MCF 10A (cell line): Measurements from ENCODE around the gene NCOA7. TPM values are rescaled to one million over a fixed set of nuclear protein-coding genes. Genes with fewer than 3 reads are reported as not detected.
"Not testable (repeated sequence)": the region's sequence is repeated elsewhere in the genome, so short reads cannot be mapped to it uniquely, and the experiment has no call there.

Source experiments
- BruUV-seq: library from RNA; stranded (reverse); fragments of 400-500 nt; replicated peaks from 2 replicates; lab custom pipeline; 2021; lab: Mats Ljungman, UMichigan
- CTCF ChIA-PET: fragments of 300-600 bp; sonication (Branson Sonifier 250); formaldehyde crosslinking; extraction: SDS; loops from one replicate; lab custom pipeline; 2021; ENCODE audit warnings: antibody characterized with exemption, inconsistent platforms; lab: Yijun Ruan, JAX
- POLR2A ChIA-PET: fragments of 300-600, 350-650 bp; sonication (Branson Sonifier 250); formaldehyde crosslinking; extraction: SDS; loops from one replicate; lab custom pipeline; 2020; ENCODE audit warnings: antibody characterized with exemption, inconsistent platforms; lab: Yijun Ruan, JAX
- DNase-seq: peaks from one replicate; pipeline ENCODE4 v3.0.0-alpha.2; 2018; ENCODE audit not compliant: unreplicated experiment
- H3K27ac Mint-ChIP-seq: one replicate; pipeline ENCODE4 v1.8.0; 2022; ENCODE audit warnings: mild to moderate bottlenecking, low read depth, mixed read lengths; ENCODE audit not compliant: unreplicated experiment
- H3K27me3 Mint-ChIP-seq: one replicate; pipeline ENCODE4 v1.8.0; 2022; ENCODE audit warnings: mixed read lengths; ENCODE audit not compliant: insufficient read depth, unreplicated experiment
- H3K36me3 Mint-ChIP-seq: one replicate; pipeline ENCODE4 v1.8.0; 2022; ENCODE audit warnings: mild to moderate bottlenecking, moderate library complexity, mixed read lengths; ENCODE audit not compliant: insufficient read depth, unreplicated experiment
- H3K4me1 Mint-ChIP-seq: one replicate; pipeline ENCODE4 v1.8.0; 2022; ENCODE audit warnings: mixed read lengths; ENCODE audit not compliant: insufficient read depth, unreplicated experiment
- H3K4me3 Mint-ChIP-seq: one replicate; pipeline ENCODE4 v1.8.0; 2022; ENCODE audit warnings: mild to moderate bottlenecking, moderate library complexity, mixed read lengths; ENCODE audit not compliant: unreplicated experiment
- H3K9me3 Mint-ChIP-seq: one replicate; pipeline ENCODE4 v1.8.0; 2022; ENCODE audit warnings: mixed read lengths; ENCODE audit not compliant: unreplicated experiment
- CTCF ChIP-seq: fragments of 200-600 bp; IDR thresholded peaks from one replicate; pipeline ENCODE4 v1.8.0; 2022; ENCODE audit warnings: antibody characterized with exemption, mild to moderate bottlenecking; ENCODE audit not compliant: unreplicated experiment
- intact Hi-C: fragments of 100-400 bp; cut with micrococcal nuclease; formaldehyde crosslinking; loops from 2 replicates; pipeline ENCODE4 v1.14.1; 2022
- total RNA-seq: library from RNA; stranded (reverse); gene quantifications from 2 replicates; pipeline ENCODE4 v1.2.3, GENCODE V29; 2022

Gene NCOA7
- total RNA-seq, 1 experiment from 2014 or later, result 52.3 TPM

GRCh38 chr6:125963817-125964216 is 173.1 kb downstream of the NCOA7 start:
- BruUV-seq, result no TSS peak
- peaks cover 28% of the 10 kb centered on the region for H3K36me3 Mint-ChIP-seq
- no peak for DNase-seq
- intact Hi-C loops, result no loop called here
- no peak overlapping the region for H3K4me3 Mint-ChIP-seq
- CTCF ChIA-PET, result interaction anchor here (0.9 to 3.2 kb wide), 5 partner anchors 10 to 655 kb away, joined by 3 to 30 read pairs (median 4); no protein-coding TSS in a partner anchor
- POLR2A ChIA-PET, result interaction anchor here (1.0 to 1.1 kb wide), 3 partner anchors 22 to 170 kb away, joined by 3 to 5 read pairs (median 5); partner anchors contain the start of gene TRMT11
- no peaks in the 10 kb centered on the region for H3K27me3 Mint-ChIP-seq
- no peaks in the 10 kb centered on the region for H3K9me3 Mint-ChIP-seq
- TF ChIP-seq CTCF, result no peak
- no peaks in the 10 kb centered on the region for H3K4me1 Mint-ChIP-seq
- H3K27ac Mint-ChIP-seq, result no peak overlapping the region

- CTCF ChIA-PET, result interaction anchor here (1.2 kb wide), 1 partner anchor 14 kb away, joined by 6 read pairs; no protein-coding TSS in a partner anchor
- peaks cover 30% of the 10 kb centered on the region for H3K36me3 Mint-ChIP-seq
Observed at GRCh38 chr6:125966569-125966968, 175.8 kb downstream of the NCOA7 start.

GRCh38 chr6:125968493-125968892 is 177.7 kb downstream of the NCOA7 start:
- ChIA-PET CTCF (interaction anchor here (1.0 to 4.9 kb wide), 3 partner anchors 11 to 655 kb away, joined by 3 to 34 read pairs (median 3); partner anchors contain the start of gene HINT3), POLR2A (interaction anchor here (0.6 to 1.6 kb wide), 2 partner anchors 11 to 18 kb away, joined by 3 read pairs; partner anchors contain the start of gene TRMT11)
- H3K4me3 Mint-ChIP-seq, result no peak overlapping the region
- no TSS peak for BruUV-seq
- no peak for TF ChIP-seq CTCF
- no peaks in the 10 kb centered on the region for H3K27me3 Mint-ChIP-seq
- no peaks in the 10 kb centered on the region for H3K9me3 Mint-ChIP-seq
- intact Hi-C loops, result no loop called here
- peaks cover 26% of the 10 kb centered on the region for H3K36me3 Mint-ChIP-seq
- H3K4me1 Mint-ChIP-seq, result no peaks in the 10 kb centered on the region
- no peak for DNase-seq
- H3K27ac Mint-ChIP-seq, result no peak overlapping the region

More at GRCh38 chr6:125966569-125966968, 175.8 kb downstream of the NCOA7 start:
- no peak overlapping the region for H3K27ac Mint-ChIP-seq
- no peaks in the 10 kb centered on the region for H3K9me3 Mint-ChIP-seq
- no TSS peak for BruUV-seq
- no peaks in the 10 kb centered on the region for H3K4me1 Mint-ChIP-seq
- no peak overlapping the region for H3K4me3 Mint-ChIP-seq
- TF ChIP-seq CTCF, result no peak
- intact Hi-C loops, result no loop called here
- no peaks in the 10 kb centered on the region for H3K27me3 Mint-ChIP-seq
- POLR2A ChIA-PET, result no interaction called here
- DNase-seq, result no peak

GRCh38 chr6:125970760-125971159 is 180.0 kb downstream of the NCOA7 start:
- ChIA-PET POLR2A (interaction anchor here (1.3 to 2.0 kb wide), 5 partner anchors 10 to 190 kb away, joined by 4 to 13 read pairs (median 6); partner anchors contain the start of genes NCOA7 and TRMT11), CTCF (interaction anchor here (0.5 to 4.9 kb wide), 16 partner anchors 14 to 661 kb away, joined by 3 to 34 read pairs (median 4); partner anchors contain the start of gene HINT3)
- Mint-ChIP-seq H3K27ac (no peak overlapping the region), H3K36me3 (peaks cover 31% of the 10 kb centered on the region), H3K27me3 (no peaks in the 10 kb centered on the region), H3K9me3 (no peaks in the 10 kb centered on the region), H3K4me3 (no peak overlapping the region), H3K4me1 (peaks cover 5% of the 10 kb centered on the region)
- BruUV-seq, result no TSS peak
- intact Hi-C loops, result loop anchor here (5.0 kb wide), 1 partner anchor 188 kb away; no protein-coding TSS in a partner anchor
- DNase-seq, result no peak
- no peak for TF ChIP-seq CTCF

- peaks cover 27% of the 10 kb centered on the region for H3K36me3 Mint-ChIP-seq
- H3K27ac Mint-ChIP-seq, POLR2A ChIA-PET, H3K4me3 Mint-ChIP-seq, DNase-seq, BruUV-seq, H3K4me1 Mint-ChIP-seq, H3K9me3 Mint-ChIP-seq, H3K27me3 Mint-ChIP-seq: not testable (repeated sequence)
- intact Hi-C loops, result loop anchor here (5.0 kb wide), 1 partner anchor 190 kb away; no protein-coding TSS in a partner anchor
- CTCF ChIA-PET, result interaction anchor here (0.6 to 4.8 kb wide), 6 partner anchors 8 to 183 kb away, joined by 3 to 57 read pairs (median 22); partner anchors contain the start of genes HINT3 and NCOA7
Observed at GRCh38 chr6:125972478-125972877, 181.7 kb downstream of the NCOA7 start.
